Measurements from ENCODE around the gene IRGQ.
"Not testable (repeated sequence)": the region's sequence is repeated elsewhere in the genome, so short reads cannot be mapped to it uniquely, and the experiment has no call there.

Gene IRGQ

DNA sequence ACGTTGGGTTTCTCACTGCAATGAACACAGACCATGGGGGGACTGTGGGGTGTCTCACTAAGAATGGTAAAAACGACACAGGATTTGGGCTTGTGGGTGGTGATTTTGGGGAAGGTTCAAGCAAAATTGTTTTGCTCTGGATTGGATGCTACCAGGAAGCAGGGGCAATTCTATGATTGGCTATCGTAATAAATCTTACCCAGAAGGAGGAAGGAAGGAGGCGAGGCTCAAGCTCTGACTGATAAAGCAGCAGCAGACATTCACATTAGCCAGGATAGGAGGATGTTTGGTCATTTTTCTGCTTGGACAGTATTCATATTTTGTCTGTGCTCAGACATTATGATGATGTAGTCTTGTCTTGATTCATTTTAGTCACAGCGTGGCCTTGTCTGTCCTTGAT, 1.9 kb upstream of the IRGQ start:
- no peak for DNase-seq

DNA sequence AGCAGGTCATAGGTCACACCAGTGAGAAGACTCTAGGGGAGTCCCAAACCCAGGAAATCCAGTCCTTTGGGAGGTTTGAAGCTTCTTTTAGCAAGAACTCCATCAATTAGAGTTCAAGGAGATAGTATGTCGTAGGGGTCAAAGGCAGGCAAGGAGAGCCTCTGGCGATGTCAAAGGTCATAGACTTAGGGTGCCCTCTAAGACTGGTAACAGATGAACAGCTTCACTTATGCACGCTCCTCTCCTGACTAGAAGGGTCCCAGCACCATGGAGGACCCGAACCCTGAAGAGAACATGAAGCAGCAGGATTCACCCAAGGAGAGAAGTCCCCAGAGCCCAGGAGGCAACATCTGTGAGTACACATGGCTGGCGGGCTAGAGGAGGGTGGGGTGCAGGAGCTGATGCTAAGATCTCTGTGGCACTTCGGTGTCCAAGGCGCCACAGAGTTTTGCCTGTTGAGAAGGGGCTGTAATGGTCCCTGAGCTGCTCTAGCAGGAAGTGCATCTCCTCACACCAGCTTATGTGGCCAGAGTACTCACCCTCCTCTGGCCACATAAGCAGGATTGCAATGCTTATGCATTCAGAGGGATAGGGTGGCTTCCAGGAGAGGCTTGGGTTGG, 1.0 kb upstream of the IRGQ start:
- no peak for DNase-seq

DNA sequence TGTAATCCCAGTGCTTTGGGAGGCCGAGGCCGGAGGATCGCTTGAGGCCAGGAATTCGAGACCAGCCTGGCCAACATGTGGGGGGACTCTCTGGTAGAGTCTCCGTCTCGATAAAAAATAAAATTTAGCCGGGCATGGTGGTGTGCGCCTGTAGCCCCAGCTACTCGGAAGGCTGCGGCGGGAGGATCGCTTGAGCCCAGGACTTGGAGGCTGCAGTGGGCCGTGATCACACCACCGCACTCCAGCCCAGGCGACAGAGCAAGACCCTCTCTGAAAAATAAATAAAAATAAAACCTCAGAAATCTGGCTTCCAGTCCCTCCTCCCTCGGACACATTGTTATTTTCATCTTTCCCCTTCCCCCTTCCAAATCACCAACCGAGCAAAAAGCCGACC, 332 bp downstream of the IRGQ start:
- no peak for DNase-seq

DNA sequence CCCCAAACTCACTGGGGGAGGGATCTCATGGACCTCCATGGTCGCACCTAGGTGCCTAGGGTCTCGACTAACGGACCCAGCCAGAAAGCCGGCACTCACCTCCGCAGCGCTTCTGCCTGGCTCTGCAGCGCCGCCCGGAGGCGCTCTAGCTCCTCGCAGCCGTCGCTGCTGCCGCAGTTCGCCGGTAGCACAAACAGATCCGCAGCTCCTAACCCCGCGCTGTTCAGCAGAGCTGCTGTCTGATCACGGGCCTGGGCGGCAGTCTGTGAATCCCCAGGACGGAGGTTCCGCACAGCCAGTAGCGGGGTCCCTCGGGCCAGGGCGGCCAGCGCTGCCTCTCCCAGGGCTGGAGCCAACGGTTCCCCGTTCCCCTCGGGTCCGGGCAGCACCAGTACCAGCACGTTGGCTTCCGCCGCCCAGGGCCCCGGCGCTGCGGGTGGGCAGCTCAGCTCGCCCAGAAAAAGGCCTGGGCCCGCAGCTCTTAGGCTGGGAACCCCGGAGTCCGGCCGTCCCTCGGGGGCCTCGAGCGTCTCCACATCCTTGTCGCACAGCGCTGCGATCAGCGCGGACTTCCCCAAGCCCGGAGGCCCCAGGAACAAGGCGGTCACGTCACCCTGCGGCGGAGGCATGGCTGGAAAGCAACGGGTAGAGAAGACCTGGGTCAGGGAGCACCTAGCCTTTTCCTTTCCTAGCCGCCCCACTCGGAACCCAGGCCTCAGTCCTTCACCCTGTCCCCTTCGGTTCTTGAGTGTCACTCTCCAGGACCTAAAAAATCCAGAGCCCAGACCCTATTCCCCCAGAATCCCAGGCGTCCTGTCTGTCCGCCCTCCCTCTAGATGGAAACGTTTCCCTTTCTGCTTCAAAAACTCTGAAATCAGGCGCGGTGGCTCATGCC, 977 bp downstream of the IRGQ start:
- peak; percentile 67 for DNase-seq

DNA sequence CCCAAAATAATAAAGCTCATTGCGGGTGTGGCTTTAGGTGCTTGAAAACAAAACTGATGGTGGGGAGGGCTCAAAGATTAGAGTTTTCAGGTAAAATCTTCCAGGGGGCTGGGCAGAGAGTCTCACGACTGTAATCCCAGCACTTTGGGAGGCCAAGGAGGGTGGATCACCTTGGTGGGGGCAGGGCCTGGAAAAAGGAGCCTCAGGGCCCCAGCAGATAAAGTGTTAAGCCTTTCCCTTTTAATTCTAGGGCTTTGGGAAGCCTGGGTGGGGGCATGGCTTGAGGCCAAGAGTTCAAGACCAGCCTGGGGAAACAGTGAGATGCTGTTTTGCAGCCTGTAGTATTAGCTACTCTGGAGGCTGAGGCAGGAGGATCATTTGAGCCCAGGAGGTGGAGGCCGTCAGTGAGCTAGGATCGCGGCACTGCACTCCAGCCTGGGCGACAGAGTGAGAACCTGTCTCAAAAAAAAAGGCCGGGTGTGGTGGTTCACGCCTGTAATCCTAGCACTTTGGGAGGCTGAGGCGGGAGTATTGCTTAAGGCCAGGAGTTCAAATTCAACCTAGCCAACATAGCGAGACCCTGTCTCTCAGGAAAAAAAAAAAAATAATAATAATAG, 1.7 kb downstream of the IRGQ start:
- DNase-seq = no peak

DNA sequence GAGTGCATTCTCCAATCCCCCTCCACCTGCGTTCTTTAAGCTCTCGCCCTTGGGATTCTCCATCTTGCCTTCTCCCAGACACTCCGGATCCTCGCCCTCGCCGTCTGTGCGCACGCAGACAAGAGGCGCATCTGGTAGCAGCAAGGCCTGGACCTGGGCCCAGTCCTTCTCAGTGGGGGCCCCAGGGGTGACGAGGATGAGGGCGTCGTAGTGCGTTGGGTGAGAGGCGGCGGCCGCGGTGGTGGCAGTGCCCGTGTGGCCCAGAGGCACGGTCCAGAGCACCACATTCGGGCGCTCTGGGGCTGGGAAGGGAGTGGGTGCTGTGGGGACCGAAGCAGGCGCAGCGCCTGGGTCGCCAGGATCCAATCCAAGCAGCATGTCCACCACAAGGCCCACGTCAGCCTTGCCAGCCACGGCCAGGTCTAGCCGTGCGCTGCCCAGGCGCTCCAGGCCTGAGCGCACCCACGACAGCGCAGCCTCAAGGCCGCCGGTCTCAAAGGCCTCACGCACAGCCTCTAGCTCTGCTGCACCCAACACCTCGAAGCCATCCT, 3.1 kb downstream of the IRGQ start:
- DNase-seq = no peak

DNA sequence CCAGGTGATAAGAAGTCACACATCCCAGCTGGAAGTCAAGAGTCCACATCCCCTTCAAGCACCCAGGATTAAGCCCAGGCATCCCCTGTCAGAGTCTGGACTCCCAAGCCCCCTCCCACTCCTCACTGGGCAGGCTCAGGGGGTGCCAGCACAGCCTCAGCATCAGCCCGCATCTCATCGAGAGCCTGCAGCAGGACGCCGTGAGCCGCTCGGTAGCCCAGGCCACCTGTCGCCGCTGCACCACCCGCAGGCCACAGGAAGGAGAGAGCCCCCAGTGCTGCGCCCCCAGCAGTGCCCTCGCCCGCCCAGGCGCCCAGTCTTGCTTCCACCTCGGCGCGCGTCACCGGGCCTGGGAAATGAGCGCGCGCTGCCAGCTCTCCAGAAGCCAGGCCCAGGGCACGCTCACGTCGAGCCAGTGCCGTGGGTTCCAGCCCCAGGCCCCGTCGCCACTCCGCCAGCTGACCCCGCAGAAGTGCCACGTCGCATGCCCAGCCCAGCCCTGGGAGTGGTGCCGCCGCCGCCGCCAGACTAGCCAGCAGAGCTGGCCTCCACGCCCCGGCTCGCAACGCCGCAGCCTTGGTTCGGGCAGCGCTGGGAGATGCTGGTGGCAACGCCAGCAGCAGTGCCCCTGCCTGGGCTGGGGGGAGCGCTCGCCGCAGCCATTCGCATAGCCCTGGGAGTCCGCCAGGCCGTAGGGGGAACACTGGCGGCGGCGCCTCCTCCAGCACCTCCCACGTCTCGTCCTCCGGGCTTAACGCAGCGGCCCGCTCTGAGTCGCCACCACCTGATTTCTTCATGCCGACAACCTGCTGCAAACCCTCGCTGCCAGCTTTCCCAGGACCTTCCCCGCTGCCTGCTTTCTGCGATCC, 3.8 kb downstream of the IRGQ start:
- no peak for DNase-seq

DNA sequence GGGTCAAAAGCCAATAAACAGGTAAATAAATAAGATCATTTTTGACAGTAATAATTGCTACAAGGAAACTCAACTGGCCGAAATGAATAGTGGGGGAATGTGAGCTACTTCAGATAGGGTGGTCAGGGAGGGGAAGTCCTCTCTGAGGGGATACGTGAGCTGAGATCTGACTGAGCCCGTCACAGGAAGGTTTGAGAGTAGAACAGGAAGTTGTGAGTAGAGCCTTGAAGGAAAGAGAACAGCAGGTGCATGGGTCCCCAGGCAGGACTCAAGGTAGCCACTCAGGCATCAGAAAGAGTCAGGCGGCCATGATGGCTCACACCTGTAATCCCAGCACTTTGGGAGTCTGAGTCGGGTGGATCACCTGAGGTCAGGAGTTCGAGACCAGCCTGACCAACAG, 6.3 kb downstream of the IRGQ start:
- no peak for DNase-seq

DNA sequence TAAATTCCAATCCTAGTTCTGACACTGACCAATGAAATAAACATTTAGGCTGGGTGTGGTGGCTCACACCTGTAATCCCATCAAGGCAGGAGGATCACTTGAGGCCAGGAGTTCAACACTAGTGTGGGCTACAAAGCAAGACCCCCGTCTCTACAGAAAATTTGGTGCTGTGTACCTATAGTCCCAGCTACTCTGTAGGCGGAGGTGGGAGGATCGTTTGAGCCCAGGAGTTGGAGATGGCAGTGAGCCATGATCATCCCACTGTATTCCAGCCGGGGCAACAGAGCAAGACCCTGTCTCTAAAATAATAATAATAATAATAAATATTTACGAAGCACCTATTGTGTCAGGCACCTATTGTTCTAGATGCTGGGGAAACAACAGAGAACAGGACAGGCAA, 6.7 kb downstream of the IRGQ start:
- DNase-seq = no peak

DNA sequence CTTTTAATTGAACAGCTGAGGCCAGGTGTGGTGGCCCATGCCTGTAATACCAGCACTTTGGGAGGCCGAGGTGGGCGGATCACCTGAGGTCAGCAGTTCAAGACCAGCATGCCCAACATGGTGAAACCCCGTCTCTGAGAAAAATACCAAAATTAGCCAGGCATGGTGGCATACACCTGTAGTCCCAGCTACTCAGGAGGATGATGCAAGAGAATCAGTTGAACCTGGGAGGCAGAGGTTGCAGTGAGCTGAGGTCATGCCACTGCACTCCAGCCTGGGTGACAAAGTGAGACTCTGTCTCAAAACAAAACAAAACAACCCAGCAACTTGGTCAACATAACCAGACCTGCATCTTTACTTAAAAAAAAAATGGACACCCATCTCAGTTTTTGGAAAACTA, 8.9 kb downstream of the IRGQ start:
- DNase-seq = not testable (repeated sequence)

DNA sequence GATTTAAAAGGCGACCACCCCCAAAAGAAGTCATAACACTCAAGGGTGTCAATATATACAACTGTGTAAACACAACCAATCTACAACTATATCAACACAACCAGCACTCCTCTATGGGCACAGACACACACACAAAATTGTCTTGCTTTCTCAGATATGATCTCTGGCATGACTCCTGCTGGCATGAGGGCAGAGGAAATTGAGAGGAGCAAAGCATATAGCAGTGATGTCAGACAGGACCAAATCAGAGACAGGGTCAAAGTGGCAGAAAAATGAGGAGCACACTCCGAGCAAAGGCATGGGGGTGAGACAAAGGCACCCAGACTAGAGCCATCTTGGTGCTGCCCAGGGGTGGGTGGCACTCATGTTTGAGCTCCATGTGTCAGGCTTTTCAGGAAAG, 9.6 kb downstream of the IRGQ start:
- no peak for DNase-seq

DNA sequence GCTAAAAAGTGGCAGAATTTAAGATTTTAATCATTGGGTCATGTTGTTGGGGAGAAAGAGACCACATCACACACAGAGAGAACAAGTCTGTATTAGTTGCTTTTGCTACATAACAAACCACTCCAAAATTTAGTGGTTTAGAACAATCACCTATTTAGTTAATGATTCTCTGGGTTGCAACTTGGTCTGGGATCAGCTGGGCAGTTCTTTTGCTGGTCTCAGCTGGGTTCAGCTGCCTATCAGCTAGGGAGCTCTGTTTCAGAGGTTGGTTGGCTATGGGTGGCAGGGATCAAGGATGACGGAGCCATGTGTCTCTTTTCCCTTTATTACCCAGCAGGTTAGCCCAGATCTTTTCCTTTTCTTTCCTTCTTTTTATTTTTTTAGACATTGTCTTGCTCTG, 11.4 kb downstream of the IRGQ start:
- DNase-seq = no peak

DNA sequence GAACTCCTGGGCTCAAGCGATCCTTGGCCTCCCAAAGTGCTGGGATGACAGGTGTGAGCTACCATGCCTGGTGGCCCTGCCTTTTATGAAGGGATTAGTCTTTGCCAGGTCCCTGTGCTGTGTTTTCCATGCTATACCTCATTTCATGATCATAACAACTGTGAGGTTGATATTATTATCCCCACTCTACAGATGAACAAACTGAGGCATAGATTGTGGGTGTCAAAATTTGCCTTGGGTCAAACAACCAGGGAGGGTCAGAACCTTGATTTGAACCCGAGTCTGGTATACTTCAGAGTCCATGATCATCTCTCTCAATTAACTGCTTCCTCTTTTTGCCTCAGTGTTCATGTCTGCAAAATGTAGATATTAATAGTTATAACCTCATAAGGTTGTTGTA, 13.4 kb downstream of the IRGQ start:
- DNase-seq = no peak

DNA sequence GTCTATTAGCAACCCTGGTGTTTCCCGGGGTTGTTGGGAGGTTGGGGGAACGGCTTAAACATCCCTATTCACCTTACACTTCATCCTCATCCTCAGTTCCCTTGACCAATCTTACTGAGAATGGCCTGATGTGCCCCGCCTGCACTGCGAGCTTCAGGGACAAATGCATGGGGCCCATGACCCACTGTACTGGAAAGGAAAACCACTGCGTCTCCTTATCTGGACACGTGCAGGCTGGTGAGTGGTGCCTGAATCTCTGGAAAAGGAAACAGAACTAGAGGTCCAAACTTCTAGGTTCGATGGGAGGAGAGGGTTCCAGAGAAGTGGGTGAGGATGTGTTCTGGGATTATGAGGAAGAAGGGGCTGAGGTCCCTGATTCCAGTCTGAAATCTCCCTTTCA, 14.5 kb downstream of the IRGQ start:
- no peak for DNase-seq

DNA sequence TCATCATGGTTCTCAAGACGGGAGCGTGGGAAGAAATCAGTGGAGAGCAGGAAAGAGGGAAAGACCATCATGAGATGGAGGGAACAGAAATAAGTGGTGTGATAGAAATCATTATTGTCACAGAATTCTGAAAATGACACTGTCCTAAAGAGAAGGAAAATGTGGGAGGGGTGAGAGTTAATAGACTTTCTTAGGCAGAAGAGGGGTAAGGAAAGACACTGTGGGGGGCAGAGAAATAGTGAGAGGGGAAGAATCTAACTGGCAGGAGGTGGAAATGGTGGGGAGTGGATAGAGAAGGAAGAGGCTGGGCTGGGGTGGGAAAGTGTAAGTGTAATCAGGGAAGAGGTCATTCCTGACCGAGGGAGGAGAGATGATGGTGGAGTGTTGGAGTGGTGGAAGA, 17.1 kb downstream of the IRGQ start:
- no peak for DNase-seq

DNA sequence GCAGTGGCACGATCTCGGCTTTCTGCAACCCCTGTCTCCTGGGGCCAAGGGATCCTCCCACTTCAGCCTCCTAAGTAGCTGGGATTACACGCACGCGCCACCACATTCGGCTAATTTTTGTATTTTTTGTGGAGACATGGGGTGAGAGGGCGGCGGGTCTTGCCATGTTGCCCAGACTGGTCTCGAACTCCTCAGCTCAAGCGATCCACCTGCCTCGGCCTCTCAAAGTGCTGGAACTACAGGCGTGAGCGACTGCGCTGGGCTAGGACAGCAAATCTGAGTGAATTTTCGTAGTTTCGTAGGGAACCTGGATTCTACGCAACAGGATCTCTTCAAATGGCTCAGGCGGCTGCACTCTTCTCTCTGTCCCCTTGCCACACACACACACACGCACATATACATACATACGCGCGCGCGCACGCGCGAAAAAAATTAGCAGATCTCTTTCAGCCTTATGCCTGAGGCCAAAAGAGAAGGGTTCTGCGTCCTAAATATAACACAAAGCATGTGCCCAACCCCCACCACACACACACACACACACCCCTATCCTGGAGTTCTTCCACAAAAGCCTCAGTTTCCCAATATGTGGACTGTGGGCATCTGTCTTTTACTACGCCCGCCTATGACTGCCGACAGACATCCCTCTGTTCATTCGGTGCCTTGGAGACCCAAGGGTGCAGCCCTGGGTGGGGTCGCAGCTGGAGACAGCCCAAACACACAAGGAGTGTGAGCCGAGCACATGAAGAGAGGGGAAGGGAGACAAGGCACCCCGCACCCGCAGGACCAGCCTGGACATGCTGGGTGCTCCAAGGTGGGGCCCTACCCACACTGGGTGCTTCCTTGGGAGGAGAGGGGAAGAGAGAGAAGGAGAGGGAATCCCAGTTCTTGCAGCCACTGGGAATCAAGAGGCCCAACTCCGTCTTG, 19.7 kb downstream of the IRGQ start:
- DNase-seq = no peak

DNA sequence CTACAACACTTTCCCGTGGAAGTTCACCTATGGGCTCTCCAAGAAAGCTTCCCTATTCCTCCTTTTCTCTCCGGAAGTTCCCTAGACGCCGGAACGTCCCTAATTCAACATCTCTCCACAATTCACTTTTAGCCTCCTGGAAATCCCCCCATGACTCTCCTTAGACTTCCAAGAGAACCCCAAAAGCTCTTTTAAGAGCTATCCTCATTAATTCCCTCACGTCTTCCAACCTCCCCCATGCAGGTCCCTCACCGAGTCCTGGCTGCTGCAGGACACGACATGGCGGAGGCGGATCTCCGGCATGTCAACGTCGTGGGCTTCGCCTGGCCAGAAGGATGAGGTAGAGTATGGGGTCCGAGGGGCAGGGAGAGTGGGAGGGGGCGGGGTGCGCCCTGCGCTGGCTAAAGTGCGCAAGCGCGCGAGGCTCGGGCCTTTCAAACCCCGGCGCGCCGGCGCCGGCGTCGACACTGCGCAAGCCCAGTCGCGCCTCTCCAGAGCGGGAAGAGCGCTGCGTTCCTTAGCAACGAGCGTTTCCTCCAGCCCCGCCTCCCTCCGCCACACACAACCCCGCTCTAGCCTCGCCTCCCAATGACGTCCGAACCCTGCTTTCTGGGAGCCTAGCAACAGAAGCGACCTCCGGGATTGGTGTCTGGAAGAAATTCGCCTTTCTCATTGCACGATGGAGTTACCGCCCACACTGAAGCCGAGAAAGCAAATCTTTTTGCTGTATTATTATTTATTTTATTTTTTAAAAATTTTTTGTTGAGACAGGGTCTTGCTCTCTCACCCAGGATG, 20.6 kb downstream of the IRGQ start, which contains the start of the genes PINLYP and XRCC1:
Gene PINLYP (plus strand): TSS at position 646 of the 795 bp plus-strand sequence. CDS start 1,391 bp downstream, outside the sequence.
Gene XRCC1 (minus strand): TSS at position 372 of the 795 bp plus-strand sequence. CDS start 69 bp downstream, at position 303.
- peak; percentile 99 for DNase-seq

DNA sequence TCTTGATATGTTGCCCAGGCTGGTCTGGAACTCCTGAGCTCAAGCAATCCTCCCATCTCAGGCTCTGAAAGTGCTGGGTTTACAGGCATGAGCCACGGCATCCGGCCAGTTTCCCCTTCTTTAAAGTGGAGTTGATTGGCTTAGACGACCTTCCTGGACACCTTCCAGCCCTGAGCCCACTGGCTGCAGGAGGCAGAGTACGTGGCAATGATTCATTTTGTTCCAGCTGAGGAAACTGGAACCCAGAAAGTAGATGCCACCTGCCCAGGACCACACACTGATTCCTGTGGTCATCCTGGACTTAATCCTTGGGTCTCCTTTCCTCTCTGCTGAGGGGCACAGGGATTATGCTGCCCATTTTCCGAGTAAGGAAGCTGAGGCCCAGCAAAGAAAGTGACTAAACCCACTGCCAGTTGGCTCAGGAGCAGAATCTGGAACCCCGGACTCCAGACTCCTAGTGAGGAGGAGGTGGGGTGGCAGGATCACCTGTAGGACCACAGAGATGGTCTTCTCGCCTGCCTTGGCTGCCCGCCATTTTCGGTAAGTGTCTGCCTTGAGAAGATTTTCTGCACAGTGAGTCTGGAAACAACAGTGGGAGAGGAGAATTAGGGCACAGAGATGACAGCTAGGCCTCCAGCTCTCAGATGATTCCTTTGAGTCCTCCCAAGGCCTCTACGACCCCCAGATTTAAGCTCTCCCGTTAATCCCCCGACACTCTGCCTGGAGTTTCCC, 21.3 kb downstream of the IRGQ start:
- DNase-seq = no peak

DNA sequence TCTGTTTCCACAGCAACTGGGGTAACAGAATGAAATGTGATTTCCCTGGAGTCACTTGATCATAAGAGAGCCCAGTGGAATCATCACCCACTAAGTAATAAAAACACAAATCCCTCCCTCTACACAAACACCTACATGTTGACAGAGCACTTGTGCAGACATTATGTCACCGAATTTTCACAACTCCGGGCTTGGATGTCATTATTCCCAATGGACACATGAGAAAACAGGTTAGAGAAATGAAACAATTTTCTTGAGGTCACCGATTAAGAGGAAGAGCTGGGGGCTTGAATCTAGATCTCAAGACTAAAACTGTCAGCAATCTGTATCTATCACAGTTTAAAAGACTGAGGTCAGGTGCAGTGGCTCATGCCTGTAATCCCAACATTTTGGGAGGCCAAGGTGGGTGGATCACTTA, 23.8 kb downstream of the IRGQ start:
- peak; percentile 91 for DNase-seq
